Endothelial cell of umbilical vein (primary cell): ENCODE data around the gene ATXN1. TPM values are rescaled to one million over a fixed set of nuclear protein-coding genes. Genes with fewer than 3 reads are reported as not detected.
A peak's percentile ranks its signal among the peaks of the same experiment; 100 is the strongest.

ENCODE experiments used
- BruUV-seq: library from RNA; stranded (reverse); fragments of 400-500 nt; replicated peaks from 2 replicates; lab custom pipeline; 2021; lab: Mats Ljungman, UMichigan
- CTCF ChIA-PET: fragments of 300-600, 350-600 bp; sonication (Branson Sonifier 250); formaldehyde crosslinking; loops from one replicate; lab custom pipeline; 2021; ENCODE audit warnings: antibody characterized with exemption, inconsistent platforms; lab: Charles Lee
- POLR2A ChIA-PET: fragments of 300-600, 350-600 bp; sonication (Branson Sonifier 250); formaldehyde crosslinking; loops from one replicate; lab custom pipeline; 2021; ENCODE audit warnings: antibody characterized with exemption, inconsistent platforms; lab: Charles Lee
- DNase-seq: peaks from one replicate; pipeline ENCODE4 v3.0.0-alpha.2; 2011; ENCODE audit warnings: low read depth, low spot score
- FAIRE-seq: peaks from 2 replicates; lab custom pipeline; 2011; peaks lifted over from hg19 to GRCh38; lab: Jason Lieb, UNC
- H2AFZ ChIP-seq: 2 replicates; pipeline ENCODE4 v1.6.0; 2012; ENCODE audit warnings: low read depth, low read length, control low read depth, inconsistent platforms
- H3K27ac ChIP-seq: 2 replicates; pipeline ENCODE4 v1.5.1; 2011; ENCODE audit warnings: low read depth, mild to moderate bottlenecking, control low read depth, low read length, moderate library complexity; ENCODE audit not compliant: insufficient read depth
- H3K27me3 ChIP-seq, 2 experiments: 2 replicates each; pipeline versions ENCODE4 v1.6.0 to v1.6.1; 2011; ENCODE audit warnings: low read length in 2 of 2, mixed read lengths in 1 of 2; ENCODE audit not compliant: control insufficient read depth in 2 of 2, insufficient read depth in 2 of 2
- H3K36me3 ChIP-seq, 2 experiments: 2 replicates in 1 of 2; 3 replicates in 1 of 2; pipeline ENCODE4 v1.5.1; 2011; ENCODE audit warnings: low read length in 2 of 2, mild to moderate bottlenecking in 1 of 2, moderate library complexity in 1 of 2; ENCODE audit not compliant: control insufficient read depth in 2 of 2, insufficient read depth in 2 of 2; ENCODE audit errors: extremely low read depth in 1 of 2
- H3K4me1 ChIP-seq: 3 replicates; pipeline ENCODE4 v1.5.1; 2011; ENCODE audit warnings: mild to moderate bottlenecking, low read length; ENCODE audit not compliant: control insufficient read depth, insufficient read depth; ENCODE audit errors: extremely low read depth
- H3K4me2 ChIP-seq: 2 replicates; pipeline ENCODE4 v1.6.1; 2011; ENCODE audit warnings: low read length, control low read depth, mixed read lengths; ENCODE audit not compliant: insufficient read depth
- H3K4me3 ChIP-seq, 3 experiments: fragments of 200-600 bp in 1 of 3; sonication (generic), shearing (Covaris generic) in 1 of 3; replicated peaks in 1 of 3; 2 replicates each; pipeline ENCODE4 v1.5.1; 2011 to 2016; ENCODE audit warnings: control low read depth in 3 of 3, low read length in 3 of 3, mild to moderate bottlenecking in 2 of 3, inconsistent platforms in 1 of 3, low read depth in 1 of 3, moderate library complexity in 1 of 3; ENCODE audit not compliant: insufficient read depth in 1 of 3
- H3K79me2 ChIP-seq: 2 replicates; pipeline ENCODE4 v1.6.0; 2012; ENCODE audit warnings: low read length, inconsistent platforms; ENCODE audit not compliant: control insufficient read depth, insufficient read depth
- H3K9ac ChIP-seq: replicated peaks from 2 replicates; pipeline ENCODE3; 2011; ENCODE audit warnings: low read length, control low read depth; ENCODE audit not compliant: insufficient read depth; ENCODE audit errors: extremely low read depth
- H3K9me1 ChIP-seq: replicated peaks from 3 replicates; pipeline ENCODE4 v1.6.0; 2011; ENCODE audit warnings: mild to moderate bottlenecking, low read length; ENCODE audit not compliant: control insufficient read depth, insufficient read depth; ENCODE audit errors: extremely low read depth
- H3K9me3 ChIP-seq: replicated peaks from 2 replicates; pipeline ENCODE4 v1.5.1; 2012; ENCODE audit warnings: low read length, inconsistent platforms; ENCODE audit not compliant: control insufficient read depth, insufficient read depth
- H4K20me1 ChIP-seq: replicated peaks from 2 replicates; pipeline ENCODE3; 2011; ENCODE audit warnings: mild to moderate bottlenecking, low read length; ENCODE audit not compliant: control insufficient read depth, insufficient read depth; ENCODE audit errors: extremely low read depth
- EZH2 ChIP-seq: IDR thresholded peaks from 2 replicates; pipeline ENCODE4 v1.6.1; 2012; ENCODE audit warnings: borderline replicate concordance, low read depth, mild to moderate bottlenecking, moderate library complexity, low read length, inconsistent platforms; ENCODE audit not compliant: severe bottlenecking
- FOS ChIP-seq: IDR thresholded peaks from 2 replicates; pipeline ENCODE4 v1.6.1; 2011; ENCODE audit warnings: mild to moderate bottlenecking, low read length, moderate library complexity, borderline replicate concordance; ENCODE audit not compliant: insufficient read depth
- GATA2 ChIP-seq: IDR thresholded peaks from 2 replicates; pipeline ENCODE4 v1.7.0; 2011; ENCODE audit warnings: low read depth, mild to moderate bottlenecking, moderate library complexity, mixed read lengths, low read length; ENCODE audit not compliant: insufficient read length, insufficient read depth
- JUN ChIP-seq: IDR thresholded peaks from 2 replicates; pipeline ENCODE4 v1.6.1; 2011; ENCODE audit warnings: borderline replicate concordance, low read depth; ENCODE audit not compliant: insufficient read length, insufficient read depth
- MYC ChIP-seq: IDR thresholded peaks from one replicate; pipeline ENCODE4 v1.6.1; 2011; ENCODE audit warnings: mild to moderate bottlenecking, low read depth, low read length
- POLR2A ChIP-seq: IDR thresholded peaks from 2 replicates; pipeline ENCODE4 v1.6.1; 2012; ENCODE audit warnings: low read depth, mild to moderate bottlenecking, control low read depth, low read length
- POLR2AphosphoS5 ChIP-seq: IDR thresholded peaks from 2 replicates; pipeline ENCODE4 v1.6.1; 2012; ENCODE audit warnings: low read depth, mild to moderate bottlenecking, control low read depth, low read length, moderate library complexity; ENCODE audit not compliant: insufficient read depth
- dilution Hi-C: fragments of 300-500 bp; cut with MboI; formaldehyde crosslinking; loops from one replicate; pipeline ENCODE4 v1.15.0; 2019; ENCODE audit warnings: low sequenced_read_pairs; ENCODE audit not compliant: extremely low pct_ligation_motif_present
- intact Hi-C: fragments of 100-400 bp; cut with micrococcal nuclease; formaldehyde crosslinking; loops from one replicate; pipeline ENCODE4 v1.10.0; 2022
- polyA plus RNA-seq, 4 experiments: library from polyadenylated mRNA; depleted of rRNA in 3 of 4; stranded (reverse) in 3 of 4; unstranded in 1 of 4; fragments of >200 nt; gene quantifications; 2 replicates each; pipeline versions ENCODE4 v1.2.1 to v1.2.3, GENCODE V29; 2011 to 2012; ENCODE audit warnings: missing spikeins in 1 of 4
- total RNA-seq: library from RNA; stranded (reverse); gene quantifications from 2 replicates; pipeline ENCODE4 v1.2.3, GENCODE V29; 2021
- TF ChIP-seq, protein P1 (sequence below), 2 donors: IDR thresholded peaks; 1 replicate in 1 of 2; 2 replicates in 1 of 2; pipeline ENCODE4 v1.5.1; 2011; ENCODE audit warnings: low read length in 2 of 2, mild to moderate bottlenecking in 2 of 2, moderate library complexity in 2 of 2, control low read depth in 1 of 2, inconsistent platforms in 1 of 2, low read depth in 1 of 2; ENCODE audit not compliant: insufficient read depth in 1 of 2; ENCODE audit errors: extremely low read depth in 1 of 2
- TF ChIP-seq, protein P2 (sequence below): IDR thresholded peaks from 2 replicates; pipeline ENCODE4 v1.6.1; 2011; ENCODE audit not compliant: insufficient read depth, insufficient read length

ATXN1 gene
- total and polyA plus RNA-seq, 2 donors (not counting 3 experiments of a cell fraction or from before 2014, with no cell fraction given), result 16.4 to 33.0 TPM

DNA sequence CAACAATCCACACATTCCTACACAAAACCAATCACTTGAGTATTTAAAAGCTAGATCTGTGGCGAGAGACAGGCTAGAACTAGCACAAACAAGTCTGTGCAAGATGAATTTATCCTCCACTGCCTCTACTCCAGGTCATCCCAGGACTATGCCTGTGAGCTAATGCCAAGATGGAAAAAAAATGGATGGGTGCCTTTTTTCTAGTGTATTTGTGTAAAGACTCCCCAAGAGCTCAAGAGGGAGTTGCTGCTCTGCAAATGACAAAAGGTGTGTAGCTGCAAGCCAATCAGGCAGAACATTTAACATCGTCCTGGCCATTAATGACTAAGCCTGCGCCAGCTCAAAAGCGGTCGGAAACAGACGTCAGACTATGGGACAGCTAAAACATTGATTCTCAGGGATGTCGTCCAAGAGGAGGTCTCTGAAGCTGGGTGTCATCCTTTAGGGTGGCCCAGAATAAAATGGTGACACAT lies 21.9 kb downstream of the ATXN1 start:
- CTCF ChIA-PET, result interaction anchor here (0.9 to 5.4 kb wide), 10 partner anchors 8 to 228 kb away, joined by 3 to 44 read pairs (median 6); partner anchors contain the start of gene ATXN1
- H3K9me3 ChIP-seq, result no peaks in the 10 kb centered on the region
- POLR2A ChIA-PET, result no interaction called here
- no peak overlapping the region for H3K27ac ChIP-seq
- H3K4me3 ChIP-seq, result no peak overlapping the region
- BruUV-seq, result no TSS peak
- DNase-seq (no peak), FAIRE-seq (no peak)
- H3K79me2 ChIP-seq, result peaks cover 10% of the 10 kb centered on the region
- H4K20me1 ChIP-seq, result no peaks in the 10 kb centered on the region
- TF ChIP-seq MYC, result no peak
- no peaks in the 10 kb centered on the region for H3K27me3 ChIP-seq
- no peak overlapping the region for H3K4me2 ChIP-seq
- dilution Hi-C loops, result no loop called here
- peaks cover 3 to 5% of the 10 kb centered on the region in 2 experiments for H3K36me3 ChIP-seq
- H3K9me1 ChIP-seq, result no peaks in the 10 kb centered on the region
- no peak overlapping the region for H3K9ac ChIP-seq
- peaks cover 29% of the 10 kb centered on the region for H3K4me1 ChIP-seq
- H2AFZ ChIP-seq, result no peak overlapping the region
- intact Hi-C loops, result no loop called here

DNA sequence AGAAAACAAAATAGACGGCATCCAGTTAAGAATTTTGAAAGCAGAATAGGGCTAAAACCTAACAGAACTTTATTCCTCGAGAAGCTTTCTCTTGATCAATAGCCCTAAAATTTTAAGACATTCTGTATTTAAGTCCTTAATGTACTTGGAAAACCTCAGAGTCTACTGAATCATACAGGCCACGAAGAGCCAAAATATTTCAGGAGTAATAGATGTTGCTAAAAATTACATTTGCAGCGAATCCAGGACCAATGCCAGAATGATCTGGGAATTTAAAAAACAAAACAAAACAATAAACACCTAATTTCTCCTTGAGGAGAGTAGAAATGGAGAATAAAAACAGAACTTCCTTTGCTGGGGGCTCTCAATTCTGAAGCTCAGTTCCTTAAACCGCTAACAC lies 23.3 kb downstream of the ATXN1 start:
- dilution Hi-C loops (no loop called here), intact Hi-C loops (loop anchor here (1.0 kb wide), 3 partner anchors 13 to 23 kb away; partner anchors contain the start of gene ATXN1)
- TF ChIP-seq FOS (no peak), GATA2 (no peak), JUN (no peak), MYC (no peak), POLR2A (no peak), POLR2AphosphoS5 (no peak), EZH2 (no peak)
- TF ChIP-seq, protein P1, sequence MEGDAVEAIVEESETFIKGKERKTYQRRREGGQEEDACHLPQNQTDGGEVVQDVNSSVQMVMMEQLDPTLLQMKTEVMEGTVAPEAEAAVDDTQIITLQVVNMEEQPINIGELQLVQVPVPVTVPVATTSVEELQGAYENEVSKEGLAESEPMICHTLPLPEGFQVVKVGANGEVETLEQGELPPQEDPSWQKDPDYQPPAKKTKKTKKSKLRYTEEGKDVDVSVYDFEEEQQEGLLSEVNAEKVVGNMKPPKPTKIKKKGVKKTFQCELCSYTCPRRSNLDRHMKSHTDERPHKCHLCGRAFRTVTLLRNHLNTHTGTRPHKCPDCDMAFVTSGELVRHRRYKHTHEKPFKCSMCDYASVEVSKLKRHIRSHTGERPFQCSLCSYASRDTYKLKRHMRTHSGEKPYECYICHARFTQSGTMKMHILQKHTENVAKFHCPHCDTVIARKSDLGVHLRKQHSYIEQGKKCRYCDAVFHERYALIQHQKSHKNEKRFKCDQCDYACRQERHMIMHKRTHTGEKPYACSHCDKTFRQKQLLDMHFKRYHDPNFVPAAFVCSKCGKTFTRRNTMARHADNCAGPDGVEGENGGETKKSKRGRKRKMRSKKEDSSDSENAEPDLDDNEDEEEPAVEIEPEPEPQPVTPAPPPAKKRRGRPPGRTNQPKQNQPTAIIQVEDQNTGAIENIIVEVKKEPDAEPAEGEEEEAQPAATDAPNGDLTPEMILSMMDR (IDR thresholded peaks at IDR 0.05; ENCODE audit: extremely low read depth in 1 of 2, insufficient read depth in 1 of 2, low read depth in 1 of 2, low read length in 2 of 2), result no peak
- TF ChIP-seq, protein P2, sequence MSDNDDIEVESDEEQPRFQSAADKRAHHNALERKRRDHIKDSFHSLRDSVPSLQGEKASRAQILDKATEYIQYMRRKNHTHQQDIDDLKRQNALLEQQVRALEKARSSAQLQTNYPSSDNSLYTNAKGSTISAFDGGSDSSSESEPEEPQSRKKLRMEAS, result no peak
- Histone ChIP-seq H3K4me2 (peak overlapping the region; percentile 91), H3K27ac (peak overlapping the region; percentile 80), H3K4me1 (peaks cover 29% of the 10 kb centered on the region), H3K79me2 (peaks cover 1% of the 10 kb centered on the region), H3K36me3 (peaks cover 0 to 5% of the 10 kb centered on the region in 2 experiments), H3K27me3 (no peaks in the 10 kb centered on the region), H2AFZ (no peak overlapping the region), H4K20me1 (no peaks in the 10 kb centered on the region), H3K4me3 (peak overlapping the region in 1 of 3 experiments; percentile 34), H3K9me1 (no peaks in the 10 kb centered on the region), H3K9ac (peak overlapping the region; percentile 70), H3K9me3 (no peaks in the 10 kb centered on the region)
- DNase-seq, result no peak
- no peak for FAIRE-seq
- BruUV-seq, result no TSS peak
- CTCF ChIA-PET, result interaction anchor here (1.0 to 5.4 kb wide), 9 partner anchors 10 to 227 kb away, joined by 3 to 44 read pairs (median 5); partner anchors contain the start of gene ATXN1
- POLR2A ChIA-PET, result interaction anchor here (2.3 kb wide), 1 partner anchor 12 kb away, joined by 9 read pairs; no protein-coding TSS in a partner anchor
